MV-4-11 (cell line): Measurements from ENCODE around the gene DNM2.
"Not testable (repeated sequence)": the region's sequence is repeated elsewhere in the genome, so short reads cannot be mapped to it uniquely, and the experiment has no call there.

Experiments used
- DNase-seq: peaks from one replicate; lab custom pipeline; 2025; lab: John Stamatoyannopoulos, UW

DNM2 gene

DNA sequence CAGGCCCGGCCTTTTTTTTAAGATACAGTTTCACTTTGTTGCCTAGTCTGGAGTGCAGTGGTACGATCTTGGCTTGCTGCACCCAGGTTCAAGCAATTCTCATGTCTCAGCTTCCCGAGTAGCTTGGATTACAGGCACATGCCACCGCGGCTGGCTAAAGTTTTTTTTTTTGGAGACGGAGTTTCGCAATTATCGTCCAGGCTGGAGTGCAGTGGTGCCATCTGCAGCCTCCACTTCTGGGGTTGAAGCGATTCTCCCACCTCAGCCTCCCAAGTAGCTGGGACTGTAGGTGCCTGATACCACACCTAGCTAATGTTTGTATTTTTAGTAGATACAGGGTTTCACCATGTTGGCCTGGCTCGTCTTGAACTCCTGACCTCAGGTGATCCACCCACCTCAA, 148.6 kb downstream of the DNM2 start:
- peak; percentile 74 for DNase-seq

- no peak for DNase-seq
Observed at GRCh38 chr19:10868872-10869547, 151.1 kb downstream of the DNM2 start.

DNA sequence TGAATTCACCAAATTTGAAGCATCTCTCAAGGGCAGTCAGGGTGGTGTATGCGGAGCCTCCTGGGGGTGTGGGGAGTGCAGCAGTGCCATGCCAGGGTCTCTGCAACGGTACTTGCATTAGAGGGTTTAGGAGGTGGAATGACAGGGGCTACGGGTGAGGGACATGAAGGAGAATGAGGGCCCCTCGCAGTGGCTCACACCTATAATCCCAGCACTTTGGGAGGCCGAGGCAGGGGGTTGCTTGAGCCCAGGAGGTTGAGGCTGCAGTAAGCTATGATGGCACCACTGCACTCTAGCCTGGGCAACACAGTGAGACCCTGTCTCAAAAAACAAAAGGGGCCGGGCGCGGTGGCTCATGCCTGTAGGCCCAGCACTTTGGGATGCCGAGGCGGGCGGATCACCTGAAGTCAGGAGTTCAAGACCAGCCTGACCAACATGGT, 152.0 kb downstream of the DNM2 start:
- not testable (repeated sequence) for DNase-seq

DNA sequence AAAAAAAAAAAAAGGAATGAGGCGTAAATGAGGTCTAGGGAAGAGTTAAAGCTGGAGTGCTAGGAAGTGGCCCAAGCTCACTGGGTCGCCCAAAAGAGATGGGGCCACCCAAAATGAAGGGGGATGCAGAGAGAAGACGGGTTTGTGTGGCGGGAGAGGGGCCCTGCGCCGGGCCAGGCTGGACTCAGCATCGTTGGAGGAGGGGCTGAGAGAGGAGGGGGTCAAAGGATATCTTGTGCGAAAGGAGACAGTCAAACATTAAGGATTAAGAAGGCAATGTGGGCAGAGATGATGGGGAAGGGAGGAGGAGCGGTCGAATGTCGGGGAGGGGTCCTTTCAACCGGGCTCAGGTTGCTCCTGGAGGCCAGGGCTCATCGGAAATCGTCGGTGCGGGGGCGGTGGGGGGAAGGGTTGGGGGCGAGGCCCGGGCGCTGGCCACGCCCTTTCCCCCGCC, 152.6 kb downstream of the DNM2 start:
- DNase-seq, result no peak

- peak; percentile 97 for DNase-seq
Observed at GRCh38 chr19:10870955-10871603, 153.2 kb downstream of the DNM2 start, which contains the start of gene CARM1. Gene CARM1, plus strand, starts transcription at chr19:10871553. Its CDS starts 150 bp downstream, at chr19:10871703.

- DNase-seq, result no peak
Observed at GRCh38 chr19:10871711-10872545, 154.0 kb downstream of the DNM2 start.

DNA sequence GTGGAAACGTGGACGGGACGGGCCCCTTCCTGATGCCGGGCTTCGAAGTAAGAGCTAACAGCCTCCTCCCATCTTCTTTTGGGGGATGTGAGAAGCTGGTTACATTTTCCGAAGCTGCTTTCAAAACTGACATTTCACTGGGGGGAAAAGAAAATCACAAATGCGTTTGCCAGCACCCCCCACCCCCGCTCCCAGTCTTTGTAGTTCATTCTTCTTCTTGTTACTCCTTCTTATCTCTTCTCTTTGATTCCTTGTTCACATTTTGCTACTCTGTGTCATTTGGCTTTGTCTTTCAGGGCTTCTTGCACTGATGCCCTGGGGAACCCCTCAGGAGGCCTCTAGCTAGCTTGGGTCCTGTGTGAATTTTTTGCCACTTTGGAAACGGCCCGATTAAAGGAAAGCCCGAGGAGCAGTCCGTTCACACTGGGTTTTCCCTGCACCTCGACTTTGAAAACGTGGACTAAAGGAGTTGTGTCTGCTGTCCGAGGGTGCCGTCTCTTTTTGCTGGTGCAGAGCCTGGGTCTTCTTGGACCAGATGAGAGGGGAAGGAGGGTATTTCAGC, 154.7 kb downstream of the DNM2 start:
- DNase-seq, result no peak

- DNase-seq, result no peak
Observed at GRCh38 chr19:10874024-10874423, 156.1 kb downstream of the DNM2 start.

- peak; percentile 75 for DNase-seq
Observed at GRCh38 chr19:10876459-10877240, 158.8 kb downstream of the DNM2 start.

- DNase-seq, result not testable (repeated sequence)
Observed at GRCh38 chr19:10877608-10878007, 159.7 kb downstream of the DNM2 start.

GRCh38 chr19:10878253-10878652, 160.4 kb downstream of the DNM2 start:
- peak; percentile 64 for DNase-seq
